Esophagus squamous epithelium (tissue), 5 donors: ENCODE measurements around the gene SERINC3. TPM values are rescaled to one million over a fixed set of nuclear protein-coding genes. Genes with fewer than 3 reads are reported as not detected.
"Not testable (repeated sequence)": the region's sequence is repeated elsewhere in the genome, so short reads cannot be mapped to it uniquely, and the experiment has no call there.

Experiments
- DNase-seq: peaks from one replicate; lab custom pipeline; 2025; lab: John Stamatoyannopoulos, UW
- H3K27ac ChIP-seq, 4 donors: fragments of 200-600 bp; sonication (generic); one replicate each; pipeline ENCODE4 v1.5.1; 2016 to 2019; ENCODE audit warnings: mild to moderate bottlenecking in 1 of 4
- H3K27me3 ChIP-seq, 4 donors: fragments of 200-600 bp; sonication (generic); 1 replicate in 3 of 4; 2 replicates in 1 of 4; pipeline versions ENCODE4 v1.5.1 to v1.6.0; 2017 to 2021; ENCODE audit warnings: antibody characterized with exemption in 1 of 4
- H3K36me3 ChIP-seq, 3 donors: fragments of 200-600 bp; sonication (generic); one replicate each; pipeline ENCODE4 v1.5.1; 2016 to 2019
- H3K4me1 ChIP-seq, 3 donors: fragments of 200-600 bp; sonication (generic); one replicate each; pipeline ENCODE4 v1.5.1; 2017 to 2019
- H3K4me3 ChIP-seq, 4 donors: fragments of 200-600 bp; sonication (generic); 1 replicate in 3 of 4; 2 replicates in 1 of 4; pipeline ENCODE4 v1.5.1; 2016 to 2019; ENCODE audit warnings: mild to moderate bottlenecking in 2 of 4, moderate library complexity in 1 of 4
- H3K9me3 ChIP-seq, 3 donors: fragments of 200-600 bp; sonication (generic); one replicate each; pipeline ENCODE4 v1.5.1; 2016 to 2019
- POLR2A ChIP-seq, 4 donors: fragments of 450-650 bp; IDR thresholded peaks; one replicate each; pipeline ENCODE4 v1.6.1; 2017; ENCODE audit warnings: antibody characterized with exemption in 4 of 4, mild to moderate bottlenecking in 4 of 4, moderate library complexity in 3 of 4
- WGBS, 2 donors: methylation state at CpG; one replicate each; pipeline ENCODE4 v1.1.5; 2018; 5-methylcytosine and 5-hydroxymethylcytosine counted together
- intact Hi-C: fragments of 100-400 bp; cut with DNase I; formaldehyde crosslinking; loops from one replicate; pipeline ENCODE4 v1.15.0; 2022
- total RNA-seq, 4 donors: library from RNA; depleted of rRNA; stranded (reverse); fragments of >200 nt; gene quantifications; one replicate each; pipeline ENCODE4 v1.1.0, GENCODE V29; 2016
- TF ChIP-seq, protein P1 (sequence below), 6 experiments: fragments of 450-650 bp in 4 of 6; fragments of 200-600 bp in 2 of 6; sonication (generic) in 2 of 6; IDR thresholded peaks; one replicate each; pipeline ENCODE4 v1.5.1; 2016 to 2019; ENCODE audit warnings: antibody characterized with exemption in 6 of 6, mild to moderate bottlenecking in 4 of 6, moderate library complexity in 4 of 6
- donor health status: DM: yes; HTN: yes; CAD: no.

Gene SERINC3
- total RNA-seq, 4 donors from 2014 or later = 41.7 to 83.9 (median 59.4) TPM

GRCh38 chr20:44566018-44566417 lies 44.1 kb upstream of the SERINC3 start:
- Histone ChIP-seq H3K9me3 (no peaks in the 10 kb centered on the region), H3K4me3 (no peak overlapping the region), H3K36me3 (no peaks in the 10 kb centered on the region), H3K4me1 (peaks cover 0 to 20% (median 7%) of the 10 kb centered on the region in 3 donors), H3K27me3 (no peaks in the 10 kb centered on the region), H3K27ac (no peak overlapping the region)
- WGBS, 2 donors = 71 to 88% methylated on average over 3 of the region's 3 CpGs
- TF ChIP-seq, protein P1, sequence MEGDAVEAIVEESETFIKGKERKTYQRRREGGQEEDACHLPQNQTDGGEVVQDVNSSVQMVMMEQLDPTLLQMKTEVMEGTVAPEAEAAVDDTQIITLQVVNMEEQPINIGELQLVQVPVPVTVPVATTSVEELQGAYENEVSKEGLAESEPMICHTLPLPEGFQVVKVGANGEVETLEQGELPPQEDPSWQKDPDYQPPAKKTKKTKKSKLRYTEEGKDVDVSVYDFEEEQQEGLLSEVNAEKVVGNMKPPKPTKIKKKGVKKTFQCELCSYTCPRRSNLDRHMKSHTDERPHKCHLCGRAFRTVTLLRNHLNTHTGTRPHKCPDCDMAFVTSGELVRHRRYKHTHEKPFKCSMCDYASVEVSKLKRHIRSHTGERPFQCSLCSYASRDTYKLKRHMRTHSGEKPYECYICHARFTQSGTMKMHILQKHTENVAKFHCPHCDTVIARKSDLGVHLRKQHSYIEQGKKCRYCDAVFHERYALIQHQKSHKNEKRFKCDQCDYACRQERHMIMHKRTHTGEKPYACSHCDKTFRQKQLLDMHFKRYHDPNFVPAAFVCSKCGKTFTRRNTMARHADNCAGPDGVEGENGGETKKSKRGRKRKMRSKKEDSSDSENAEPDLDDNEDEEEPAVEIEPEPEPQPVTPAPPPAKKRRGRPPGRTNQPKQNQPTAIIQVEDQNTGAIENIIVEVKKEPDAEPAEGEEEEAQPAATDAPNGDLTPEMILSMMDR (IDR thresholded peaks at IDR 0.05) = no peak
- TF ChIP-seq POLR2A (IDR thresholded peaks at IDR 0.05) = no peak
- DNase-seq = no peak
- intact Hi-C loops = no loop called here

GRCh38 chr20:44561876-44562275 lies 40.0 kb upstream of the SERINC3 start:
- TF ChIP-seq, protein P1 (IDR thresholded peaks at IDR 0.05) = no peak
- TF ChIP-seq POLR2A (IDR thresholded peaks at IDR 0.05) = no peak
- intact Hi-C loops = no loop called here
- Histone ChIP-seq H3K27me3 (no peaks in the 10 kb centered on the region), H3K9me3 (no peaks in the 10 kb centered on the region), H3K27ac (no peak overlapping the region), H3K4me1 (peaks cover 0 to 13% (median 5%) of the 10 kb centered on the region in 3 donors), H3K36me3 (no peaks in the 10 kb centered on the region), H3K4me3 (no peak overlapping the region)
- no peak for DNase-seq

DNA sequence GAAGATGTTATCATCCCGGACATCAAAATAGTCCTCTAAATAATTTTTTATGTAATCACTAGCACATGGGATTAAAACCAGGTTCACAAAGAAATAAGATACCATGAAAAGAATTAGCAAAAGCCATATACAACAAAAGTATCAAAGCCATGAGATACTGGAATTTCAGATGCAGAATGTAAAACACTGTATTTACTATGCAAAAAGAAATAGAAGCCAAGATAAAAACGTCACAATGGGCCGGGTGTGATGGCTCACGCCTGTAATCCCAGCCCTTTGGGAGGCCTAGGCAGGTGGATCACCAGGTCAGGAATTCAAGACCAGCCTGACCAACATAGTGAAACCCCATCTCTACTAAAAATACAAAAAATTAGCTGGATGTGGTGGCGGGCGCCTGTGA lies 38.9 kb upstream of the SERINC3 start:
- H3K4me1 ChIP-seq, H3K27ac ChIP-seq, H3K27me3 ChIP-seq, H3K4me3 ChIP-seq, H3K36me3 ChIP-seq, H3K9me3 ChIP-seq, intact Hi-C loops, DNase-seq: not testable (repeated sequence)
- 72 to 83% methylated on average over 6 of the region's 6 CpGs for WGBS, 2 donors

DNA sequence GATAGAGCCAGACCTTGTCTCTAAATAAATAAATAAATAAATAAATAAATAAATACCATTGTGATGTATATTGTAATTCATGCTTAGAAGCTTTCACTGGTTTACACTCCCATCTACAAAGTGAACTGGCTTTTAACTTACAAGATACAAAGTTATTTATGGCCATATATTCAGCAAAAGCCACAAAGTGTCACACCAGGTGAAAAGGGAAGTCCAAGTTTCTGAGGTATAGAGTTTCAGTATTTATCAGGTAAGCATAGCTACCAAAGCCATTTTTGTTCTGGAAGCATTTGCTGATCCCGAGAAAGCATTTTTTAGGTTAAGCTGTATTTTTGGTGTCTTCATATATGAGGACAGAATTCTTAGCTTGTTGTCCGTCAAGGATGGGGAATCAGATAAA lies 38.4 kb upstream of the SERINC3 start:
- 89 to 91% methylated on average over 2 of the region's 2 CpGs for WGBS, 2 donors
- H3K9me3 ChIP-seq = no peaks in the 10 kb centered on the region
- H3K36me3 ChIP-seq = no peaks in the 10 kb centered on the region
- TF ChIP-seq, protein P1 (IDR thresholded peaks at IDR 0.05) = no peak
- TF ChIP-seq POLR2A (IDR thresholded peaks at IDR 0.05) = no peak
- intact Hi-C loops = no loop called here
- H3K27ac ChIP-seq = no peak overlapping the region
- no peak overlapping the region for H3K4me3 ChIP-seq
- no peaks in the 10 kb centered on the region for H3K27me3 ChIP-seq
- H3K4me1 ChIP-seq = peaks cover 0 to 9% (median 0%) of the 10 kb centered on the region in 3 donors
- no peak for DNase-seq

- H3K27ac ChIP-seq = no peak overlapping the region
- H3K4me1 ChIP-seq = peaks cover 0 to 15% (median 0%) of the 10 kb centered on the region in 3 donors
- no peaks in the 10 kb centered on the region for H3K9me3 ChIP-seq
- no peaks in the 10 kb centered on the region for H3K36me3 ChIP-seq
- intact Hi-C loops = no loop called here
- DNase-seq = no peak
- no peak for TF ChIP-seq POLR2A (IDR thresholded peaks at IDR 0.05)
- TF ChIP-seq, protein P1 (IDR thresholded peaks at IDR 0.05) = no peak
- H3K27me3 ChIP-seq = no peaks in the 10 kb centered on the region
- no peak overlapping the region for H3K4me3 ChIP-seq
Measured at GRCh38 chr20:44559302-44559701, 37.4 kb upstream of the SERINC3 start.
